H9 (cell line): ENCODE results near the gene SLC25A26. TPM values are rescaled to one million over a fixed set of nuclear protein-coding genes. Genes with fewer than 3 reads are reported as not detected.

Experiments
- DNase-seq: peaks from one replicate; pipeline ENCODE4 v3.0.0-alpha.2; 2017
- H2AFZ ChIP-seq: one replicate; pipeline ENCODE4 v1.6.1; 2013; ENCODE audit warnings: mild to moderate bottlenecking, low read length, control low read depth, moderate library complexity
- H2AK5ac ChIP-seq: 2 replicates; pipeline ENCODE4 v1.6.1; 2013; ENCODE audit warnings: low read length, control low read depth, mixed read lengths; ENCODE audit not compliant: insufficient read length
- H2BK120ac ChIP-seq: one replicate; pipeline ENCODE4 v1.6.1; 2013; ENCODE audit warnings: low read depth, mild to moderate bottlenecking, low read length, control low read depth, inconsistent platforms; ENCODE audit not compliant: poor library complexity, severe bottlenecking
- H2BK12ac ChIP-seq: 2 replicates; pipeline ENCODE4 v1.6.1; 2013; ENCODE audit warnings: low read length, control low read depth, mixed read lengths, low read depth; ENCODE audit not compliant: insufficient read length
- H2BK15ac ChIP-seq: 2 replicates; pipeline ENCODE4 v1.6.1; 2013; ENCODE audit warnings: low read depth, low read length, control low read depth
- H2BK20ac ChIP-seq: one replicate; pipeline ENCODE4 v1.6.1; 2013; ENCODE audit warnings: low read depth, mild to moderate bottlenecking, low read length, control low read depth, inconsistent platforms; ENCODE audit not compliant: poor library complexity, severe bottlenecking
- H2BK5ac ChIP-seq: 2 replicates; pipeline ENCODE4 v1.6.1; 2013; ENCODE audit warnings: low read length, control low read depth, mixed read lengths; ENCODE audit not compliant: insufficient read length
- H3K14ac ChIP-seq: 2 replicates; pipeline ENCODE4 v1.6.1; 2013; ENCODE audit warnings: low read length, control low read depth; ENCODE audit not compliant: insufficient read depth
- H3K18ac ChIP-seq: 2 replicates; pipeline ENCODE4 v1.6.1; 2013; ENCODE audit warnings: low read depth, mild to moderate bottlenecking, mixed read lengths, low read length, control low read depth; ENCODE audit not compliant: insufficient read length
- H3K23ac ChIP-seq: 2 replicates; pipeline ENCODE4 v1.6.1; 2013; ENCODE audit warnings: low read length, control low read depth, mixed read lengths, low read depth; ENCODE audit not compliant: insufficient read length
- H3K23me2 ChIP-seq: 2 replicates; pipeline ENCODE4 v1.6.1; 2013; ENCODE audit warnings: low read depth, mild to moderate bottlenecking, mixed read lengths, low read length, control low read depth; ENCODE audit not compliant: insufficient read length, poor library complexity, severe bottlenecking
- H3K27ac ChIP-seq: 2 replicates; pipeline ENCODE4 v1.5.1; 2013; ENCODE audit warnings: low read length, control low read depth, mixed read lengths, low read depth; ENCODE audit not compliant: insufficient read length
- H3K27me3 ChIP-seq: 2 replicates; pipeline ENCODE4 v1.6.1; 2013; ENCODE audit warnings: low read length, control low read depth, inconsistent platforms; ENCODE audit not compliant: insufficient read depth
- H3K4ac ChIP-seq: 2 replicates; pipeline ENCODE4 v1.6.1; 2013; ENCODE audit warnings: low read depth, mild to moderate bottlenecking, control low read depth, inconsistent platforms, low read length, moderate library complexity
- H3K4me1 ChIP-seq: 2 replicates; pipeline ENCODE4 v1.6.1; 2013; ENCODE audit warnings: low read length, control low read depth, inconsistent platforms; ENCODE audit not compliant: insufficient read depth
- H3K4me2 ChIP-seq: 2 replicates; pipeline ENCODE4 v1.6.1; 2013; ENCODE audit warnings: low read length, control low read depth, mixed read lengths; ENCODE audit not compliant: insufficient read length, insufficient read depth
- H3K56ac ChIP-seq: 2 replicates; pipeline ENCODE4 v1.6.1; 2013; ENCODE audit warnings: low read depth, mild to moderate bottlenecking, mixed read lengths, low read length, control low read depth; ENCODE audit not compliant: insufficient read length
- H3K79me1 ChIP-seq: 2 replicates; pipeline ENCODE4 v1.6.1; 2013; ENCODE audit warnings: low read depth, mild to moderate bottlenecking, moderate library complexity, low read length, control low read depth, inconsistent platforms; ENCODE audit not compliant: insufficient read depth, poor library complexity, severe bottlenecking
- H3K79me2 ChIP-seq: 2 replicates; pipeline ENCODE4 v1.6.1; 2013; ENCODE audit warnings: low read length, control low read depth, inconsistent platforms; ENCODE audit not compliant: insufficient read depth
- H3K9ac ChIP-seq: 2 replicates; pipeline ENCODE4 v1.6.1; 2013; ENCODE audit warnings: low read length, control low read depth, mixed read lengths; ENCODE audit not compliant: insufficient read length; ENCODE audit errors: extremely low read depth
- H3K9me3 ChIP-seq: one replicate; pipeline ENCODE4 v1.6.1; 2013; ENCODE audit warnings: low read depth, low read length, inconsistent platforms; ENCODE audit not compliant: control insufficient read depth
- H3T11ph ChIP-seq: one replicate; pipeline ENCODE4 v1.6.1; 2013; ENCODE audit warnings: mild to moderate bottlenecking, low read length, control low read depth, inconsistent platforms
- H4K20me1 ChIP-seq: one replicate; pipeline ENCODE4 v1.6.1; 2013; ENCODE audit not compliant: control insufficient read depth, insufficient read length, insufficient read depth
- H4K5ac ChIP-seq: 2 replicates; pipeline ENCODE4 v1.6.1; 2013; ENCODE audit warnings: low read depth, mild to moderate bottlenecking, mixed read lengths, low read length, control low read depth; ENCODE audit not compliant: insufficient read length
- H4K8ac ChIP-seq: replicated peaks from 2 replicates; pipeline ENCODE4 v1.6.1; 2013; ENCODE audit warnings: low read length, control low read depth, mixed read lengths, low read depth; ENCODE audit not compliant: insufficient read length
- H4K91ac ChIP-seq: 2 replicates; pipeline ENCODE4 v1.6.1; 2013; ENCODE audit warnings: low read depth, mild to moderate bottlenecking, moderate library complexity, mixed read lengths, low read length, control low read depth; ENCODE audit not compliant: insufficient read length
- H3K27ac Mint-ChIP-seq, 3 experiments: 2 replicates in 2 of 3; 3 replicates in 1 of 3; pipeline ENCODE4 v1.8.0; 2020 to 2021; ENCODE audit warnings: mixed read lengths in 3 of 3, mild to moderate bottlenecking in 1 of 3, moderate library complexity in 1 of 3
- H3K27me3 Mint-ChIP-seq: 2 replicates; pipeline ENCODE4 v1.8.0; 2021; ENCODE audit warnings: low read depth, mild to moderate bottlenecking, moderate library complexity, mixed read lengths
- H3K36me3 Mint-ChIP-seq, 3 experiments: 2 replicates in 2 of 3; 3 replicates in 1 of 3; pipeline ENCODE4 v1.8.0; 2020 to 2021; ENCODE audit warnings: low read depth in 3 of 3, mixed read lengths in 3 of 3; ENCODE audit not compliant: insufficient read depth in 1 of 3
- H3K4me1 Mint-ChIP-seq, 2 experiments: 2 replicates each; pipeline ENCODE4 v1.8.0; 2020; ENCODE audit warnings: mixed read lengths in 2 of 2
- H3K4me3 Mint-ChIP-seq, 2 experiments: 2 replicates in 1 of 2; 3 replicates in 1 of 2; pipeline ENCODE4 v1.8.0; 2020 to 2021; ENCODE audit warnings: mild to moderate bottlenecking in 2 of 2, mixed read lengths in 2 of 2, moderate library complexity in 1 of 2
- H3K9me3 Mint-ChIP-seq, 2 experiments: 2 replicates in 1 of 2; 3 replicates in 1 of 2; pipeline ENCODE4 v1.8.0; 2020; ENCODE audit warnings: mild to moderate bottlenecking in 2 of 2, mixed read lengths in 2 of 2, moderate library complexity in 1 of 2
- WGBS: extraction: QIAGEN DNeasy Blood & Tissue Kit; methylation state at CpG from one replicate; pipeline ENCODE4 v1.1.7; 2013; ENCODE audit warnings: missing lambda C conversion rate, low lambda C conversion rate, mixed read lengths; ENCODE audit not compliant: insufficient read length; ENCODE audit errors: extremely low coverage; 5-methylcytosine and 5-hydroxymethylcytosine counted together
- total RNA-seq: library from RNA; stranded (reverse); gene quantifications from 2 replicates; pipeline ENCODE4 v1.2.1, GENCODE V29; 2021
- TF ChIP-seq, protein P1 (sequence below): fragments of 200-600 bp; sonication (generic); conservative IDR thresholded peaks from 3 replicates; pipeline ENCODE4 v1.8.0; 2021; ENCODE audit warnings: antibody characterized with exemption, mild to moderate bottlenecking

Gene SLC25A26
- total RNA-seq, 1 experiment from 2014 or later: 30.2 TPM

DNA sequence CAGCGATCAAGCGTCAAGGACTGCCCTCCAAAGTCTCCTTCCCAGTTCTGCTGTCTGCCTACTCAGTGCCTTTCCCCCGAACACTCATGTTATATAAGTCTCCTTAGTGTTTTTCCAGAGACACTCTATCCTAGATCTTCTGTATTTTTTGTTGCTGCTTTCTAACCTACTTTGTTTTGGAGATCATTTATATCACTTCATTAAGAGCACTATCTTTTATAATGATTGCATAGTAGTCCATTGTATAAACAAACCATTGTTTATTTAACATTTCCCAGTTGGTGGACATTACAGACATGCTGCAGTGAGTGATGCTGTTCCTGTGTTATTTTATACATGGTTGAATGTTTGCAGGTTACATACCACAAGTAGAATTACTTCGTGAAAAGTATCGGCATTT, 47.1 kb downstream of the SLC25A26 start:
- H3K4me3 Mint-ChIP-seq: no peak overlapping the region
- no peak overlapping the region for H2BK20ac ChIP-seq
- H3K18ac ChIP-seq: no peak overlapping the region

More for the DNA sequence above, 47.1 kb downstream of the SLC25A26 start:
- no peaks in the 10 kb centered on the region for H3K79me1 ChIP-seq
- no CpG with 5 or more reads among the region's 5 CpGs for WGBS
- no peak overlapping the region for H4K8ac ChIP-seq
- H3K23ac ChIP-seq: no peak overlapping the region
- no peak overlapping the region for H2BK5ac ChIP-seq
- H4K91ac ChIP-seq: no peak overlapping the region
- no peak overlapping the region for H3K27ac ChIP-seq
- Mint-ChIP-seq H3K27me3 (no peaks in the 10 kb centered on the region), H3K36me3 (peaks cover 9 to 16% (median 14%) of the 10 kb centered on the region in 3 experiments; a peak in 6 of 7 replicates), H3K9me3 (no peaks in the 10 kb centered on the region), H3K4me1 (peaks cover 7 to 10% of the 10 kb centered on the region in 2 experiments), H3K27ac (no peak overlapping the region)
- no peak overlapping the region for H3K14ac ChIP-seq
- H3K9ac ChIP-seq: no peak overlapping the region
- H4K5ac ChIP-seq: no peak overlapping the region
- no peak overlapping the region for H2AK5ac ChIP-seq
- no peaks in the 10 kb centered on the region for H3K9me3 ChIP-seq
- no peaks in the 10 kb centered on the region for H3K27me3 ChIP-seq
- no peak overlapping the region for H3K56ac ChIP-seq
- H2BK120ac ChIP-seq: no peak overlapping the region
- H2AFZ ChIP-seq: no peak overlapping the region
- DNase-seq: no peak
- no peaks in the 10 kb centered on the region for H3K23me2 ChIP-seq
- H3T11ph ChIP-seq: no peak overlapping the region
- 0 out of 2 replicates have a peak, but pooled peaks cover 2% of the 10 kb centered on the region for H3K79me2 ChIP-seq
- H3K4me2 ChIP-seq: no peak overlapping the region
- H3K4me1 ChIP-seq: no peaks in the 10 kb centered on the region
- H4K20me1 ChIP-seq: no peaks in the 10 kb centered on the region
- TF ChIP-seq, protein P1, sequence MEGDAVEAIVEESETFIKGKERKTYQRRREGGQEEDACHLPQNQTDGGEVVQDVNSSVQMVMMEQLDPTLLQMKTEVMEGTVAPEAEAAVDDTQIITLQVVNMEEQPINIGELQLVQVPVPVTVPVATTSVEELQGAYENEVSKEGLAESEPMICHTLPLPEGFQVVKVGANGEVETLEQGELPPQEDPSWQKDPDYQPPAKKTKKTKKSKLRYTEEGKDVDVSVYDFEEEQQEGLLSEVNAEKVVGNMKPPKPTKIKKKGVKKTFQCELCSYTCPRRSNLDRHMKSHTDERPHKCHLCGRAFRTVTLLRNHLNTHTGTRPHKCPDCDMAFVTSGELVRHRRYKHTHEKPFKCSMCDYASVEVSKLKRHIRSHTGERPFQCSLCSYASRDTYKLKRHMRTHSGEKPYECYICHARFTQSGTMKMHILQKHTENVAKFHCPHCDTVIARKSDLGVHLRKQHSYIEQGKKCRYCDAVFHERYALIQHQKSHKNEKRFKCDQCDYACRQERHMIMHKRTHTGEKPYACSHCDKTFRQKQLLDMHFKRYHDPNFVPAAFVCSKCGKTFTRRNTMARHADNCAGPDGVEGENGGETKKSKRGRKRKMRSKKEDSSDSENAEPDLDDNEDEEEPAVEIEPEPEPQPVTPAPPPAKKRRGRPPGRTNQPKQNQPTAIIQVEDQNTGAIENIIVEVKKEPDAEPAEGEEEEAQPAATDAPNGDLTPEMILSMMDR: no peak
- no peak overlapping the region for H2BK12ac ChIP-seq
- H3K4ac ChIP-seq: no peak overlapping the region
- H2BK15ac ChIP-seq: no peak overlapping the region
